HG03135 (cell line): Measurements from ENCODE around the gene RAP1GAP2.
"Not testable (repeated sequence)": the region's sequence is repeated elsewhere in the genome, so short reads cannot be mapped to it uniquely, and the experiment has no call there.

ENCODE experiments used
- ATAC-seq: cut with Tn5 transposase; IDR thresholded peaks from one replicate; pipeline ENCODE4 v1.9.1; 2021; ENCODE audit warnings: mild to moderate bottlenecking, moderate library complexity; ENCODE audit not compliant: unreplicated experiment

RAP1GAP2 gene

GRCh38 chr17:2796164-2797125 is at the start of gene RAP1GAP2:
TSS of gene RAP1GAP2 (plus strand) at chr17:2796438. CDS start at chr17:2796528, 90 bp downstream.
- no peak for ATAC-seq

- ATAC-seq, result no peak
Observed at GRCh38 chr17:2749058-2749783, 47.0 kb upstream of the RAP1GAP2 start, which contains the start of gene CCDC92B. TSS of gene CCDC92B (minus strand) at chr17:2749652. CDS start at chr17:2735145, 14,507 bp downstream.

- no peak for ATAC-seq
Observed at GRCh38 chr17:2749784-2750181, 46.5 kb upstream of the RAP1GAP2 start.

- ATAC-seq, result no peak
Observed at GRCh38 chr17:2750721-2751120, 45.5 kb upstream of the RAP1GAP2 start.

- no peak for ATAC-seq
Observed at GRCh38 chr17:2751491-2751890, 44.7 kb upstream of the RAP1GAP2 start.

GRCh38 chr17:2755891-2756724 is 40.1 kb upstream of the RAP1GAP2 start:
- no peak for ATAC-seq

GRCh38 chr17:2758870-2759269 is 37.4 kb upstream of the RAP1GAP2 start:
- no peak for ATAC-seq

GRCh38 chr17:2770129-2770528 is 26.1 kb upstream of the RAP1GAP2 start:
- ATAC-seq, result no peak

- ATAC-seq, result no peak
Observed at GRCh38 chr17:2775206-2775605, 21.0 kb upstream of the RAP1GAP2 start.

- ATAC-seq, result no peak
Observed at GRCh38 chr17:2776589-2777241, 19.5 kb upstream of the RAP1GAP2 start.

- ATAC-seq, result no peak
Observed at GRCh38 chr17:2777242-2777867, 18.9 kb upstream of the RAP1GAP2 start.

- ATAC-seq, result no peak
Observed at GRCh38 chr17:2778489-2778888, 17.7 kb upstream of the RAP1GAP2 start.

- no peak for ATAC-seq
Observed at GRCh38 chr17:2779545-2779944, 16.7 kb upstream of the RAP1GAP2 start.

GRCh38 chr17:2780256-2780655 is 16.0 kb upstream of the RAP1GAP2 start:
- ATAC-seq, result no peak

GRCh38 chr17:2780931-2781454 is 15.2 kb upstream of the RAP1GAP2 start:
- ATAC-seq, result no peak

- not testable (repeated sequence) for ATAC-seq
Observed at GRCh38 chr17:2781598-2781997, 14.6 kb upstream of the RAP1GAP2 start.

- ATAC-seq, result no peak
Observed at GRCh38 chr17:2782055-2782454, 14.2 kb upstream of the RAP1GAP2 start.

- ATAC-seq, result no peak
Observed at GRCh38 chr17:2783310-2784030, 12.8 kb upstream of the RAP1GAP2 start.

GRCh38 chr17:2784864-2785263 is 11.4 kb upstream of the RAP1GAP2 start:
- ATAC-seq, result no peak
